ENCODE measurements around the gene PPAN.

DNA sequence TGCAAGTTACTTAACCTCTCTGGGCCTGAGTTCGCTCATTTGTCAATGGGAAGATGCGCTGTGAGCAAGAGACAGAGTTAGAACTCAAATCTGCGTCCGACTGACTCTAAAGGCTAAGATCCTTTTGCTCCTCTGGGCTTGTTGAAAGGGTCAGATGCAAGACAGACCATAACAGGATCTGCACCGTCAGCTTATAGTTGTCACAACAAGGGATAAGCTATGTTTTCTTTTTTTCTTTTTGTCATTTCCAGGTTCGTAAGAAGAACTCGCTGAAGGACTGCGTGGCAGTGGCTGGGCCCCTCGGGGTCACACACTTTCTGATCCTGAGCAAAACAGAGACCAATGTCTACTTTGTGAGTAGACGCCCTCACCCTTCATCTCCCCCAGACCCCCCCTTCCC lies 1.1 kb downstream of the PPAN start:
- TF ChIP-seq TAF1 (IDR thresholded peaks at IDR 0.05; ENCODE audit: low read depth, low read length) (no peak), POLR2A (IDR thresholded peaks at IDR 0.05; ENCODE audit: low read depth, low read length) (0 out of 2 replicates have a peak, but pooled peaks have one; percentile 1)

Data from GM12891 (cell line).